IPS-18a (cell line): ENCODE results near the gene PITRM1.

Experiments used
- H3K27ac ChIP-seq: one replicate; pipeline ENCODE4 v1.5.1; 2013; ENCODE audit warnings: low read length
- H3K27me3 ChIP-seq: one replicate; pipeline ENCODE4 v1.6.1; 2013; ENCODE audit warnings: mild to moderate bottlenecking, low read length; ENCODE audit not compliant: control insufficient read depth, insufficient read depth
- H3K36me3 ChIP-seq: one replicate; pipeline ENCODE4 v1.6.1; 2013; ENCODE audit warnings: low read depth, low read length; ENCODE audit not compliant: control insufficient read depth
- H3K4me1 ChIP-seq: one replicate; pipeline ENCODE4 v1.6.1; 2013; ENCODE audit warnings: low read depth, low read length; ENCODE audit not compliant: control insufficient read depth
- H3K4me3 ChIP-seq: one replicate; pipeline ENCODE4 v1.5.1; 2013; ENCODE audit warnings: low read length
- H3K9ac ChIP-seq: one replicate; pipeline ENCODE4 v1.6.1; 2013; ENCODE audit warnings: mild to moderate bottlenecking, low read length, moderate library complexity
- H3K9me3 ChIP-seq: one replicate; pipeline ENCODE4 v1.6.1; 2013; ENCODE audit warnings: low read depth, low read length; ENCODE audit not compliant: control insufficient read depth

Gene PITRM1

DNA sequence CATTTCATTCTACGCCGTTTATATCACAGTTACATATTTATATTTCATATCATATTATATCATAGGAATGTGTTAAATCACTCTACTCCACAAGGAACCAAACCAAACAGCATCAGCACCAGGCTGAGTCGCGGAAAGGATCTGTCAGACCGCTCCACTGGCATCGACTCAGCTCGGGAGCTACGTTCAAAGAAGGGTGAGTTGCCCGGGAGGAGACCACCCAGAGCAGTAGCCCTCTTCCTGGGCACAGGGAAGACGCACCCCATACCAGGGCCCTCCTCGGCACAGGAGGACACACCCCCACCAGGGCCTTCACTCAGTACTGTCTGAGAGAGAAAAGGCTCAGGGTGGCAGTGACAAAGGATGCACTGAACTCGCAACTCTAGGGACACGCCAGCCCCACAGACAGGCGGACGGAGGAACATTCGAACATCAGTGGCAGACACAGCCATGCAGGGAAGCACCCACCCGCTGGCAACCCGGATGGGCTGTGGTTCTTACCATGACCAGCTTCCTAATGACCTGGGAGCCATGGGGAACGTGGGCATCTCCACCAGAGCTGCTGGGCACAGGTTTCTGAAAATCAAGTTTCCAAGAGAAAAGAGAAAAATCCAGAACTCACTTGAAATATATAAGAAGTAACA is 28.7 kb downstream of the PITRM1 start:
- no peak overlapping the region for H3K4me3 ChIP-seq
- no peaks in the 10 kb centered on the region for H3K4me1 ChIP-seq
- no peaks in the 10 kb centered on the region for H3K27me3 ChIP-seq
- H3K27ac ChIP-seq = no peak overlapping the region
- peaks cover 48% of the 10 kb centered on the region for H3K36me3 ChIP-seq
- H3K9me3 ChIP-seq = no peaks in the 10 kb centered on the region
- no peak overlapping the region for H3K9ac ChIP-seq

GRCh38 chr10:3143366-3143765 is 29.2 kb downstream of the PITRM1 start:
- H3K27me3 ChIP-seq = no peaks in the 10 kb centered on the region
- no peaks in the 10 kb centered on the region for H3K4me1 ChIP-seq
- H3K9ac ChIP-seq = no peak overlapping the region
- no peak overlapping the region for H3K27ac ChIP-seq
- H3K36me3 ChIP-seq = peaks cover 49% of the 10 kb centered on the region
- no peaks in the 10 kb centered on the region for H3K9me3 ChIP-seq
- no peak overlapping the region for H3K4me3 ChIP-seq

GRCh38 chr10:3142146-3142875 is 30.3 kb downstream of the PITRM1 start:
- Histone ChIP-seq H3K9me3 (no peaks in the 10 kb centered on the region), H3K36me3 (peaks cover 52% of the 10 kb centered on the region), H3K27me3 (no peaks in the 10 kb centered on the region), H3K4me3 (no peak overlapping the region), H3K9ac (no peak overlapping the region), H3K4me1 (no peaks in the 10 kb centered on the region), H3K27ac (no peak overlapping the region)

- Histone ChIP-seq H3K27me3 (no peaks in the 10 kb centered on the region), H3K9me3 (no peaks in the 10 kb centered on the region), H3K4me3 (no peak overlapping the region), H3K4me1 (no peaks in the 10 kb centered on the region), H3K36me3 (peaks cover 57% of the 10 kb centered on the region), H3K27ac (no peak overlapping the region), H3K9ac (no peak overlapping the region)
Measured at GRCh38 chr10:3141351-3142005, 31.1 kb downstream of the PITRM1 start.

DNA sequence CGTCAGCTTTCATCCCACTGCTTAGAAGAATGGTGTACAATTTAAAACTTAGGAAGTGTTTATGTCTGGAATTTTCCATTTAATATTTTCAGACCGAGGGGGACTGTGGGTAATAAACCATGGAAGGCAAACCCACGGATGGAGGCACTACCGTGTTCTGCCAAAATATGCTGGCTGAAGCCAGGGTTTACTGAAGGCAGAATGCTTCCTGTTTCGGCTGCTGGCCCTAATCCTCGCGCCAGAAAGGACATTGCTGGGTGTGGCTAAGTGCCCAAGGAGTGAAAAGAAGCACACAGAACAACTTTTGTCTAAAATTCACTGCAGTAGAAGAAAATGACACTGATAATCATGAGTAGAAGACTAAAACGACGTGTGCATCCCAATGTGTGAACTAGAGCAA is 32.3 kb downstream of the PITRM1 start:
- no peak overlapping the region for H3K4me3 ChIP-seq
- H3K27me3 ChIP-seq = no peaks in the 10 kb centered on the region
- no peak overlapping the region for H3K27ac ChIP-seq
- no peaks in the 10 kb centered on the region for H3K9me3 ChIP-seq
- no peaks in the 10 kb centered on the region for H3K4me1 ChIP-seq
- peaks cover 65% of the 10 kb centered on the region for H3K36me3 ChIP-seq
- no peak overlapping the region for H3K9ac ChIP-seq

- H3K9me3 ChIP-seq = no peaks in the 10 kb centered on the region
- H3K4me3 ChIP-seq = no peak overlapping the region
- no peak overlapping the region for H3K9ac ChIP-seq
- no peak overlapping the region for H3K27ac ChIP-seq
- no peaks in the 10 kb centered on the region for H3K4me1 ChIP-seq
- no peaks in the 10 kb centered on the region for H3K27me3 ChIP-seq
- peaks cover 70% of the 10 kb centered on the region for H3K36me3 ChIP-seq
Measured at GRCh38 chr10:3139216-3139910, 33.2 kb downstream of the PITRM1 start.

DNA sequence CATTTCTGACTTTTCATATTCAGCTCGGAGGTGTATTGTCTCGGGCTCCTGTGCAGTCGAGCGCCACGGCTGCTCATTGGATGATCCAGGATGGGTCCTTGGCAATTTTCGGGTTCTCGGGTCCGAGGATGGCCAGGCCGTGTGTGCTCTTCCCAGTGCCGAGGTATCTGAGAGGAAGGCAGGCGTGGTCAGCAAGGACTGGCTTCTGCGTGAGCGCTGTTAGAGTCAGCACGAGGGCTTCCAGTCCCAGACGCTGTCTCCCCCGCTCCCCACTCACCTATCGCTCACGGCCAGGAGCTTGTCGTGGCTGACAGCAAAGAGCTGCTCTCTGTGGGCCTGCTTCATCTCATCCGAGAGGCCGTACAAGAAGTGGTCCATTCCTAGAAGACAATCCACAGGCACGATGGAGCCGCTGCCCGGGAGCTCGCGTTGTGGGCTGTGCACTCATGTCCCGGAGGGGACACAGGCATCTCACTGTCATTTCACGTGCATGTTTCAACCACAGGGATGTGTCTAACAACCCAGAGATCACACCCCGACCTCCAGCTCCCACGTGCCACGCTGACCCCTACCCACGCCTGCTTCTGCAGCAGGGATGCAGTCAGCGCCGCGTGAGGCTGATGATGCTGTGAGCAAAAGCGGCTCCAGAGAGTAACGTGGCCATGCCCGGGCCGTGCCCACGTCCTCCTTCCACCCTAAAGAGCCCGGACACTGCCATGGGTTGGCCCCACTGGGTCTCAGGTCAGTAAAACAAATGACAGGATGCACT is 34.4 kb downstream of the PITRM1 start:
- Histone ChIP-seq H3K9me3 (no peaks in the 10 kb centered on the region), H3K27ac (no peak overlapping the region), H3K27me3 (no peaks in the 10 kb centered on the region), H3K9ac (no peak overlapping the region), H3K36me3 (peaks cover 78% of the 10 kb centered on the region), H3K4me3 (no peak overlapping the region), H3K4me1 (no peaks in the 10 kb centered on the region)

DNA sequence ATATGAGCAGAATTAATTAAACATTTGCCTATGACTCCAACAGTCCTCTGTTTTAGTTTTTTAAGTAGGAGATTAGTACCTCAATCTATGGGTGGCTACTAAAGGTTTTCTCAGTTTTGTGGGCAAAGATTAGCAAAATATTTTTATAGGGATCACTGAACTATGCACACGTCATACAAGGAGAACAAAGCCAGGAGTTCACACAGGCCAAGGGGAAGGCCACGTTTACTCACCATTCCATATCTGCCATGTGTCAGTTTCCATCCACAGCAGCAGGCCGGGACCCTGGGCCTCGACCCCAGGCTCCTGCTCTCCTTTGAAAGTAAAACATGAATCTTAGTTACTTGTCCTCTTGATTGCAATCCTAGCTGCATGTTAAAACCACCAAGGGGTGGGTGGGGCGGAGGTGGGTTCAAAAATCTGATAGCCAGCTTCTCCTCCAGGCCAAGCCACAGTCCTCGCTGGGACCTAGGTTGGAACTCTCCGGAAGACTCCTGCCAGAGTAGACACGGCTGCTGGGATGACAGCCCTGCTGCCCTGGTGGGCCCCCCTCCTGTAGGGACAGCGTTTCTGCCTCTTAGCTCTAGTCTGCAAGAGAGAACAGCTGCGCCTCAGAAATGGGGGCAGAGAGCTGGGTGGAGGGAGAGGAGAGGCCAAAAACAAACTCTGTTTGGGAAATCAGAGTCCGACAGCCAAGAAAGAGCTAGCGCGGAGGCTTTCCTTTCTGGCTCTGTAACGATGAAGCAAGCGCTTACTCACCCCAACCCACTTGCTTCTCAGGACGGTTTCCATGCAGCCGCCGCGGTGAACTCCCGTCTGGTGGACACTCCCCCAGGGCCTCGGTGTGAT is 35.6 kb downstream of the PITRM1 start:
- H3K9me3 ChIP-seq = no peaks in the 10 kb centered on the region
- H3K27me3 ChIP-seq = no peaks in the 10 kb centered on the region
- no peak overlapping the region for H3K9ac ChIP-seq
- H3K4me1 ChIP-seq = no peaks in the 10 kb centered on the region
- peaks cover 88% of the 10 kb centered on the region for H3K36me3 ChIP-seq
- no peak overlapping the region for H3K27ac ChIP-seq
- no peak overlapping the region for H3K4me3 ChIP-seq

- H3K27ac ChIP-seq = no peak overlapping the region
- H3K9ac ChIP-seq = no peak overlapping the region
- no peaks in the 10 kb centered on the region for H3K9me3 ChIP-seq
- peaks cover 90% of the 10 kb centered on the region for H3K36me3 ChIP-seq
- no peaks in the 10 kb centered on the region for H3K27me3 ChIP-seq
- H3K4me1 ChIP-seq = no peaks in the 10 kb centered on the region
- H3K4me3 ChIP-seq = no peak overlapping the region
Measured at GRCh38 chr10:3136336-3136735, 36.2 kb downstream of the PITRM1 start.

DNA sequence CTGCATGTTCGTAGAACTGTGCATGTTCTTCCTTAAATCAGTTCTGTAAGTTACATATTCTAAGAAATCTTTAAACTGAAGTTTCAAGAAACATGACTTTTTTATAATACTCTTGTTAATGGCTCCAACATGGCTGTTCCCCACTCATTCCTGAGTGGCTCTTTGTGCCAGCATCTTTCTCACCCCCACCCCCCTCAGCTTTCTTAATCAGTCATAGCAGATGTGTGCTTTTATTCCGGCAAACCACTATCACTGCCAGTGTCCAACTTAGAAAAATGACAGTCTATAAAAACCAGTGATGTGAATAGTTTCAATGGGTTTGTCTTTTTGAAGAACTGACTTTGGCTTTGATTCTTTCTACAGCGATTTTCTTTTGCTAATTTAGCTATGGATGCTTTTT is 37.6 kb downstream of the PITRM1 start:
- Histone ChIP-seq H3K9ac (no peak overlapping the region), H3K4me3 (no peak overlapping the region), H3K27ac (no peak overlapping the region), H3K27me3 (no peaks in the 10 kb centered on the region), H3K9me3 (no peaks in the 10 kb centered on the region), H3K4me1 (no peaks in the 10 kb centered on the region), H3K36me3 (peaks cover 86% of the 10 kb centered on the region)
